IPS-15b (cell line): Measurements from ENCODE around the gene SYT14.
"Not testable (repeated sequence)": the region's sequence is repeated elsewhere in the genome, so short reads cannot be mapped to it uniquely, and the experiment has no call there.

Experiments
- H3K27me3 ChIP-seq: one replicate; pipeline ENCODE4 v1.6.1; 2013; ENCODE audit warnings: low read length; ENCODE audit not compliant: control insufficient read depth, insufficient read depth
- H3K36me3 ChIP-seq: one replicate; pipeline ENCODE4 v1.6.1; 2013; ENCODE audit warnings: low read length; ENCODE audit not compliant: control insufficient read depth, insufficient read depth
- H3K4me1 ChIP-seq: one replicate; pipeline ENCODE4 v1.6.1; 2013; ENCODE audit warnings: mild to moderate bottlenecking, low read length; ENCODE audit not compliant: control insufficient read depth, insufficient read depth
- H3K4me3 ChIP-seq: one replicate; pipeline ENCODE4 v1.5.1; 2013; ENCODE audit warnings: low read depth, low read length
- H3K9ac ChIP-seq: one replicate; pipeline ENCODE4 v1.6.1; 2013; ENCODE audit warnings: low read depth, mild to moderate bottlenecking, low read length
- H3K9me3 ChIP-seq: one replicate; pipeline ENCODE4 v1.6.1; 2013; ENCODE audit warnings: mild to moderate bottlenecking, low read length; ENCODE audit not compliant: control insufficient read depth, insufficient read depth

Gene SYT14

DNA sequence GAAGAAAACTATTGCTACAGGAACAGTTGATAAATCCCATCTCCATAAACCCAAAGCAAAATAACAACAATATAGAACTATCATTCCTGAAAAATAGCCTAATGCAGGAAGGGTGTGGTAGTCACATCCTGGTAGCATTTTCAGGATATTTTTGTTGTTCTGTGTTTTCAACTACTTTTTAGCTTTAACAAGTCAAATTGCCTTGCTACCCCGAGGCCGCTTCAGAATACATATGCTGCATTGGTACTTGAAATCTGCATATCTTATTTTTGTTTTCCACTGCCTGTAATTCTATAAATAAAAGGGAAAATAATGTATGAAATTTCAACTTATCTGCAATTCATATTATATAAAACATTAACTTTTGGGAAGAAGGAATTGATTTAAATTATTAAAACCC is 36.8 kb upstream of the SYT14 start:
- Histone ChIP-seq H3K4me1 (no peaks in the 10 kb centered on the region), H3K27me3 (no peaks in the 10 kb centered on the region), H3K9me3 (no peaks in the 10 kb centered on the region), H3K4me3 (no peak overlapping the region), H3K9ac (no peak overlapping the region), H3K36me3 (no peaks in the 10 kb centered on the region)

DNA sequence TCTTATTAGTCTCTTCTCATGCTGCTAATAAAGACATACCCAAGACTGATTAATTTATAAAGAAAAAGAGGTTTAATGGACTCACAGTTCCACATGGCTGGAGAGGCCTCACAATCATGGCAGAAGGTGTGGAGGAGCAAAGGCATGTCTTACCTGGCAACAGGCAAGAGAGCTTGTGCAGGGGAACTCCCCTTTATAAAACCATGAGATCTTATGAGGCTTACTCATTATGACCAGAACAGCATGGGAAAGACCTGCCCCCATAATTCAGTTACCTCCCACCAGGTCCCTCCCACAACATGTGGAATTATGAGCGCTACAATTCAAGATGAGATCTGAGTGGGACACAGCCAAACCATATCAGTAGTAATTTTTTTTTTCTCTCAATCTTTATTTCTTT is 33.2 kb upstream of the SYT14 start:
- H3K27me3 ChIP-seq, H3K9me3 ChIP-seq, H3K4me3 ChIP-seq, H3K9ac ChIP-seq, H3K4me1 ChIP-seq, H3K36me3 ChIP-seq: not testable (repeated sequence)

DNA sequence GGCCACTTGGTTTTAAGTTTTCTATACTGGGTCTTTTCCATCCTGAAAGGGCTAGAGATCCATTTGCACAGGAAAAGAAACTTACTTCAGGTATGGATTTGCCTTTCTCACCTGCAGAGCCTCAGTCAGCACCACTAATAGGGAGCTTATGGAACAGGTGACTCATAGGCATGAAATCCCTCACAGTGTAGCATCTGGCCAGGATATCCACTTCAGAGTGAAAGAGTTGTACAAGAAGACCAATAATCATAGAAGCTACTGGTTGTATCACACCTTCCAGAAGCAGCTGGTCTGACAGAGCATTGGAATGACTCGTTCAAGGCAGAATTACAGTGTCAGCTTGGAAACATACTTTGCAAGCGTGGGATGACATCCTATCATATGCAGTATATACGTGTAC is 26.3 kb upstream of the SYT14 start:
- Histone ChIP-seq H3K9ac (no peak overlapping the region), H3K36me3 (no peaks in the 10 kb centered on the region), H3K4me1 (no peaks in the 10 kb centered on the region), H3K27me3 (no peaks in the 10 kb centered on the region), H3K4me3 (no peak overlapping the region), H3K9me3 (no peaks in the 10 kb centered on the region)

DNA sequence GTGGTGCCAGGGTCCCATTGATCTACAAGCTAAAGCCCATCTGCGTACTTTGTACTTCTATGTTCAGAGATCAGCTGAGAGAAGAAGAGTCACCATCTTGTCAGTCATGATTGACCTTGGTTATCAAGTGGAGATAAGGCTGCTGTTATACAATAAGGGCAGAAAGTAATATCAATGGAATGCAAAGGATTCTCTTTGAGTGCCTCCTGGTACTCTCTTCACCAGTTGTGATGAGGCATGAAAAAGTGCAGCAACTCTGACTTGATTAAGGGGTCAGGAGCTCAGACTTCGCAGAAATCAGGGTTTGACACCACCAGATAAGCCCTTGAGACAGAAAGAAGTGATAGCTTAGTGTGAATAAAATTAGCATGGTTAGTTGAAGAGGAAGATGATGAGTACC is 25.7 kb upstream of the SYT14 start:
- Histone ChIP-seq H3K36me3 (no peaks in the 10 kb centered on the region), H3K9me3 (no peaks in the 10 kb centered on the region), H3K4me3 (no peak overlapping the region), H3K4me1 (no peaks in the 10 kb centered on the region), H3K27me3 (no peaks in the 10 kb centered on the region), H3K9ac (no peak overlapping the region)

DNA sequence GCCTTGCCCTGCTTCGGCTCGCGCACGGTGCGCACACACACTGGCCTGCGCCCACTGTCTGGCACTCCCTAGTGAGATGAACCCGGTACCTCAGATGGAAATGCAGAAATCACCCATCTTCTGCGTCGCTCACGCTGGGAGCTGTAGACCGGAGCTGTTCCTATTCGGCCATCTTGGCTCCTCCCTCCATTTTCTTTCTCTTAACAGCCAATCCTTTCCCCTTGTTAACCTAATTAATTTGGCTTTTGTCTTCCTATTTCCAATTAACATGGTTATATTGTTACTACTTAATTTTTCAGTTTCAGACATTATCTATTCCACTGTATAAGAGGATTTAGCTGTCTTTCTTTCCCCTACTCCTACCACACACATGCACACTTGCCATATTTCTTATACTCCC is 18.4 kb upstream of the SYT14 start:
- H3K9ac ChIP-seq, H3K27me3 ChIP-seq, H3K36me3 ChIP-seq, H3K9me3 ChIP-seq, H3K4me1 ChIP-seq: not testable (repeated sequence)
- peak overlapping the region; percentile 3 for H3K4me3 ChIP-seq

DNA sequence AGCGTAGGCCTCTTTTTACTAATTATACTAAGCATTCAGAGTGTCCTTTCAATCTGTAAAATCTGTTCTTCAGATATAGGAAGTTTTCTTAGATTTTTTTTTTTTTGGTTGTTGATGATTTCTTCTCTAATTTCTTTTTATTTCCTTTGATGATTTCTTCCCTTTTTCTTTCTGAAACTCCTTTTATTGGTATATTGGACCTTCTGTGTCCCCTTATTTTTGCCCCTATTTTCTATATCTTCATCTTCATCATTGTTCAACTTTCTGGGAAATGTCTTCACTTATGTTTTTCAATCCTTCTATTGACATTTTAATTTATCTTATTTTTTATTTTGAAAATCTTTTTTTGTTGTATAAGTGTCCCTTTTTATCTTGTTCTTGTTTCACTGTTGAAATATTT is 17.2 kb upstream of the SYT14 start:
- Histone ChIP-seq H3K4me1 (no peaks in the 10 kb centered on the region), H3K9ac (no peak overlapping the region), H3K27me3 (no peaks in the 10 kb centered on the region), H3K36me3 (no peaks in the 10 kb centered on the region), H3K9me3 (peaks cover 9% of the 10 kb centered on the region), H3K4me3 (no peak overlapping the region)

DNA sequence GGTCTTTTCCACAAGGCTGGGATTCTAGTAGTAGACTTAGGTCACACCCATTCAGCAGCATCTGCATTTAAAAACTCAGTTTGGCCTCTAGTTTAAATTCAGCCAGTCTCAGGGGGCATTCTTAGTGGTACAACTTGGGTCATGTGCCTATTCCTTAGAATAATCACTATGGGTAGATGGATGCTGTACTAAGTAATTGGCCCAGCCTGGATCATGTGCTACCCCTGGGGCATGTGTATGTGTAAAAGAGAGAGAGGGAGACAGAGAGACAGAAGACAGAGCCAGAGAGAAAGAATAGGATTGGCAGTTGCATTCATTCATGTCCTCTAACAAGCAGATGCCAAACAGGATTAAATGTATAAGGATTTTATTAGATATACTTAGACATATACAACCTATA is 13.6 kb upstream of the SYT14 start:
- Histone ChIP-seq H3K4me3 (no peak overlapping the region), H3K4me1 (no peaks in the 10 kb centered on the region), H3K27me3 (no peaks in the 10 kb centered on the region), H3K36me3 (no peaks in the 10 kb centered on the region), H3K9me3 (peaks cover 9% of the 10 kb centered on the region), H3K9ac (no peak overlapping the region)

DNA sequence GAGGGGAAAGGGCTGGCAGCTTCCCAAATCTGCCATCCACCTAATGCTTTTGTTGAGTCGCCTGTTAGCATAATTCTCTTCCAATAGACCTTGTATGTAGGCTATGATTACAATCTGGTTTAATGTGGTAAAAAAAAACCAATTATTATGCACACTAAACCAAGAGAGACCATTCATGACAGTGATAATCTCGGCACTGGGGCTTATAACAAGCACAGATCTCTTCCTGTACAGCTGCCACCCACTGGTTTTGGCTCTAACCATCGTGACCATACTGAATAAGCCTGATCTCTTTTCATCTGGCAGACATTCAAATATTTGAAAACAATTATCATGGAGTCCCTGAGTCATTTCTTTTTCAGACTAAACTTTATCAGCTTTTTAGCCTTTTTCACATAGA is 12.0 kb upstream of the SYT14 start:
- H3K4me3 ChIP-seq = no peak overlapping the region
- H3K36me3 ChIP-seq = no peaks in the 10 kb centered on the region
- no peak overlapping the region for H3K9ac ChIP-seq
- H3K4me1 ChIP-seq = no peaks in the 10 kb centered on the region
- no peaks in the 10 kb centered on the region for H3K27me3 ChIP-seq
- no peaks in the 10 kb centered on the region for H3K9me3 ChIP-seq

DNA sequence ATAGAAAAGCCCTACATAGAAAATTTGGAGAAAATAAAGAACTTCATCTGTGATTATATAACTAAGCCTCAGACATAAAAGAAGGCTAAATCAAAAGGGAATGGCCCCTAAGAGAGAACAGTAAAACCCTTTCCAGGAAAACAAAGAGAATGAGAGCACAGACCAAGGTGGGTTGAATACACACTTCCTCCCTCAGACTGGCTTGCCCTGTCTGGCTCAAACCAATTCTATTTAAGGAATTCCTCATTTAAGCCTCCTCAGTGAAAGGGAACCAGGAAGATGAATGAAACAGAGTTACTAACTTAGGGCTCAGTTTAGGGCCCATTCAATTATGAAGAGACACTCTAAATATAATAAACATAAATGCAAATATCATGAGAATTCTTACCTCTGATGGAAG is 10.6 kb upstream of the SYT14 start:
- H3K36me3 ChIP-seq = no peaks in the 10 kb centered on the region
- H3K9ac ChIP-seq = no peak overlapping the region
- H3K27me3 ChIP-seq = no peaks in the 10 kb centered on the region
- H3K4me1 ChIP-seq = no peaks in the 10 kb centered on the region
- no peaks in the 10 kb centered on the region for H3K9me3 ChIP-seq
- H3K4me3 ChIP-seq = no peak overlapping the region

DNA sequence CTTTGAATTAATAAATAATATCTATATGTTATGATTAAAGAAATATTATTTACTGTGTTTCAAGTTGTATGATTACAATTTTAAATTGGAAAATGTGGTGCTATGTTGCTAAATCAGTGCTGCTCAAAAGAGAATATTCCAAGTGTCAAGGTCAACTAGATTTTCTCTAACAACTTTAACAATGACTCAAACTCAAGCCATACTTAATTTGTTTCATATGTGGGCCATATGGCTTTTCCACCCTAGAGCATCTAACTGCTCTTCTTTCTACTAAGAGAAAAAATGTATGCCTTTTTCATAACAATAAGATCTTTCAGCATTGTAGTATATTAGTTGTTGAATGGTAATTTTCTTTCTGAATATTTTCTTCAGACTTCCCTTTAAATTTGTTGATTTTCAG is 8.3 kb upstream of the SYT14 start:
- Histone ChIP-seq H3K4me3 (no peak overlapping the region), H3K36me3 (no peaks in the 10 kb centered on the region), H3K9me3 (no peaks in the 10 kb centered on the region), H3K9ac (no peak overlapping the region), H3K4me1 (no peaks in the 10 kb centered on the region), H3K27me3 (no peaks in the 10 kb centered on the region)

DNA sequence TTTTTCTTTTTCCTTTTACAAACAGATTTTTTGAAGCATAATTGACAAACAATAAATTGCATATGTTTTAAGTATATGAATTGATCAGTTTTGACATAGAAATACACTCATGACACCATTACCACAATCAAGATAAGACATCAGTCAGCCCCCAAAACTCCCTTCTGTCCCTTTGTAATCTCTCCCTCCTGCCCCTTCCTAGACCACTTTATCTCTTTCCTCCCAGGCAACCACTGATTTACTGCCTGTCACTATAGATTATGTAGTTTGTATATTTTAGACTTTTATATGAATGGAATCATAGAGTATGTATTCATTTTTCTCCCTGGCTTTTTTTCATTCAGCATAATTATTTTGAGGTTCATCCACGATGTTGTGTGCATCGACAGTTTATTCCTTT is 6.9 kb upstream of the SYT14 start:
- H3K4me3 ChIP-seq = no peak overlapping the region
- no peaks in the 10 kb centered on the region for H3K4me1 ChIP-seq
- no peaks in the 10 kb centered on the region for H3K36me3 ChIP-seq
- peaks cover 2% of the 10 kb centered on the region for H3K27me3 ChIP-seq
- H3K9ac ChIP-seq = no peak overlapping the region
- H3K9me3 ChIP-seq = no peaks in the 10 kb centered on the region

DNA sequence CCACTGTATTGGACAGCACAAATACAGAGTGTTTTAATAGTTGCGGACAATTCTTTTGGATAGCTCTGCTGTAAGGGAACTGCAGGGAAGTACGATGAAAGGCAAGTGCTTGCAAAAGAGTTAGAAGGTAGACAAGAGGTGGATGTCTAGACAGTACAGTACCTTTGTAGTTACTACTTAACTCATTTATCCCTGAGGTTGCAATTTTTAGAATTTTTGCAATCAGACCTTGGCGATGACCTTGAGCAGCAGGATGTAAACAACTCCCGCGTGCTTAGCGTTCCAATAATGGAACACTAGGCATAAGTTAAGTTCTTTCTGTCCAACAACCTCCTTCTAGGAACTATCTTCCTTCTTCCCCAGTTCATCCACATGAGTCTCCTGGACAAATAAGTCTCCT is 1.9 kb upstream of the SYT14 start:
- Histone ChIP-seq H3K9me3 (no peaks in the 10 kb centered on the region), H3K9ac (no peak overlapping the region), H3K4me3 (no peak overlapping the region), H3K27me3 (peaks cover 17% of the 10 kb centered on the region), H3K36me3 (no peaks in the 10 kb centered on the region), H3K4me1 (peaks cover 12% of the 10 kb centered on the region)

DNA sequence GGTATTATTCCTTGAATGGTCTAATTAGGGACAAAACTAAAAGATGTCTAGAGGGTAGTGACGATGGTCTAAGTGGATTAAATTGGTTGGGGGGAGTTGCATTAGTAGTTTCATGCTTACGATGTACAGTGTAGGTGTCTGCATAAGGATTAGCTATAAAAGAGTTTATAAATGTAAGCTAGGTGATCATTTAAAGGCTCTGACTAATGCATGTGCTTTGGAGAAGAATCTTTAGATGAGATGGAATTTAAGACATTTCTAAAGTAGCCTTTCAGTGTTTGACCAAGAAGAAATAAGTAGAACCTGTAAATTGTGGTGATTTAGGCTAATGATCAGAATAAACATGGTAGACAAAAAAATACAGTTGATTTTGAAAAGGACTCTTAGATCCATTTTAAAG is 7.4 kb downstream of the SYT14 start:
- no peaks in the 10 kb centered on the region for H3K4me1 ChIP-seq
- H3K36me3 ChIP-seq = no peaks in the 10 kb centered on the region
- H3K4me3 ChIP-seq = no peak overlapping the region
- no peak overlapping the region for H3K9ac ChIP-seq
- no peaks in the 10 kb centered on the region for H3K27me3 ChIP-seq
- no peaks in the 10 kb centered on the region for H3K9me3 ChIP-seq
